ENCODE results near the gene SNUPN.
A peak's percentile ranks its signal among the peaks of the same experiment; 100 is the strongest.
"Not testable (repeated sequence)": the region's sequence is repeated elsewhere in the genome, so short reads cannot be mapped to it uniquely, and the experiment has no call there.

SNUPN gene

GRCh38 chr15:75653347-75653913, 27.9 kb upstream of the SNUPN start:
- no peak for DNase-seq

GRCh38 chr15:75651810-75652543, 26.5 kb upstream of the SNUPN start:
- no peak for DNase-seq

GRCh38 chr15:75650908-75651809, 25.6 kb upstream of the SNUPN start:
- no peak for DNase-seq

GRCh38 chr15:75649848-75650247, 24.3 kb upstream of the SNUPN start:
- DNase-seq: no peak

- no peak for DNase-seq
These were observed 23.7 kb upstream of the SNUPN start for GRCh38 chr15:75649045-75649761.

- DNase-seq: no peak
These were observed 22.9 kb upstream of the SNUPN start for GRCh38 chr15:75648156-75649000.

DNA sequence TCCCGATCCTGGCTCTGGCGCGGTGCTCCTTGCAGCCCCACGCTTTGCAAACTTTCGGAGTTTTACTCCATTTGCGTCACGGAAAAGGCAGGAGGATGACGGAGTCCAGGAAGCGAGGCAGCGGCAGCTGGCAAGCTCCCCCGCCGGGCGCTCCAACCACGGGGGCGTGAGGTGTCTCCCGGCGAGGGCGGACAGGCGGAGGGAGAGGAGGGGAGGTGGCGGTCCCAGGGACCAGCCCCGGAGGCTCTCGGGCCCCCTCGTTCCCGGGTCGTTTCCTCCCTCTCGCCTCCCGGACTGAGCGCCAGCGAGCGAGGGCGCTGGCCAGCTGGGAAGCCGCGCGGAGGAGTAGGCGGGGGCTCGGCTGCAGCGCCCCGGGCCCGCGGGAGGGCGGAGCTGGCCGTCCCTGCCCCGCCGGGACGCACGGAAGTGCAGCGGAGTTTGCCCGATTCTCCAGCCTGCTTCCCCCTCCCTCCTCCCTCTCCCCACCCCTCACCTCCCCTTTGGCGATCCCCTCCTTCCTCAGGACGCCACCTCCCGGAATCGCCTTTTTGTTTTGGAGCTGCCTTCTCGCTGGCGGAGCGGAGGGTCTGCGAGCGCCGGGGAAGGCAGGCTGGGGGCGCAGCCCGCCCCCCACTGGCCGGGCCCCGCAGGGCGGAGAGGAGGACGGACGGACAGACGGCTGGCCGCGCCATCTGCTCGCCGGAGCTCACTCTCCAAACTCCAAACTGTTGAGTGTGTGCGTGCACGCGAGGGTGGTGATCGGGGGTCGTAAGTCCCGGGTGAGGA, 22.0 kb upstream of the SNUPN start, which contains the start of gene SNX33:
SNX33 (plus strand) TSS at position 543 of the 786 bp plus-strand sequence. CDS start 1,191 bp downstream, outside the sequence.
- DNase-seq: peak; percentile 46 to 62

DNA sequence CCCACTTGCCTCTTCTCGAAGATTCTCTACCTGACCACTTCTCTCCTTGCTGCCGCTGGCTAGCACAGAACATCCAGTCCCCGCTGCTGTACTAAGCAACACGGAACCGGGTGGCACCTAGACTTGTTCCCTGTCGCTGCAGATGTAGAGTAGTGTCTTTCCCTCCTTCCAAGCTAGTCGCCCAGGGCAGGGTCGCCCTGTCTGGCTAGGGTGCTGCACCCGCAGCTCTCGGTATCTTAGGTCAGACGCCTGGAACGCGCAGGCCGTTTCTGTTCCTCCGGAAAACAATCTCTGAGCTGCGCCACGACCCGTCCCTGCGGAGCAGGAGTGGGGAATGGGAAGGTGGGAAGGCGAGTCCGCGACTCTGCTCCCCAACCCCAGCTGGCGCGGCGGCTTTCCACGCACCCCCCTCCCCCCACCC, 21.4 kb upstream of the SNUPN start:
- no peak for DNase-seq

DNA sequence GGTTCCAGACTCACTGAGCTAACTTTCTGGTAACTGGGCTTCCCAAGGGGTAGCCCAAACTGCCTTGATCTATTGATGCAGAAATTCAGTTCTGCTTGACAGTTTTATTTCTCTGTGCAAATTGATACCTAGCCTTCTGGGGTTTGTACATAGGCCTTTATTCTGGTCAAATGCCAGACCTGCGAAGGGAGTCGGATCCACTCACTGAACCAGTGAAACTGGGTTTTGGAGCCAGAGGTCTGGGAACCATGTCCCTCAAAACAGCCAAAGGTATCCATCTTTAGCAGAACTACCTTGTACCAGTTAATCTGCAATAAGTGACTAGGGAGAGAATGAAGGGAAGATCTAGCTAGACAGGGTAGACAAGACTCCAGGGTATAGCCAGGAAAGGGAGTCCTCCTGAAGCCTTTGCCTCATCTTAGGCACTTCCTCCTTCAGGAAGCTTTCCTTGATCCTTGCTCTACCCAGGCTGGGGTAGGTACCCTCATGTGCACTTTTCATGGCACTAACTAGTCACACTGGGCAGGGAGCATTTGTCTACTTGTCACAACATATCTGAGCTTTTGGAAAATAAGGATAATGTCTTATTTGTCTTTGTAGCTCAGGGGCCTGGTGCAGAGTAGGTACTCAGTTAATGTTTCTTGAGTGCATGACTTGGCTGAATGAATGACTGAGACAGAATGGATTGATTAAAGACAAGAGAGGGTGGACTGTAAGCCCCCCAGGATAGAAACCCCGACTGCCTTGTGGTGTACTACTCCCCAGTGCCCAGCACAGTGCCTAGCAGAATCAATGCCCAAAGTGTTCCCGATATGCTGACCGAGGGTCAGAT, 20.8 kb upstream of the SNUPN start:
- no peak for DNase-seq

- DNase-seq: no peak
These were observed 18.9 kb upstream of the SNUPN start for GRCh38 chr15:75644376-75644775.

GRCh38 chr15:75641603-75642002, 16.1 kb upstream of the SNUPN start:
- DNase-seq: no peak

GRCh38 chr15:75641179-75641503, 15.6 kb upstream of the SNUPN start:
- DNase-seq: no peak

GRCh38 chr15:75640483-75641178, 15.1 kb upstream of the SNUPN start:
- DNase-seq: peak; percentile 41 to 42

- peak; percentile 90 for DNase-seq
These were observed 14.4 kb upstream of the SNUPN start, which contains the start of gene IMP3 for GRCh38 chr15:75639709-75640482. Gene IMP3 (minus strand): TSS chr15:75640224. CDS start chr15:75640168, 56 bp downstream.

- DNase-seq: no peak
These were observed 13.7 kb upstream of the SNUPN start for GRCh38 chr15:75639191-75639708.

GRCh38 chr15:75637245-75638009, 11.9 kb upstream of the SNUPN start:
- no peak for DNase-seq

- DNase-seq: no peak
These were observed 10.5 kb upstream of the SNUPN start for GRCh38 chr15:75636026-75636425.

DNA sequence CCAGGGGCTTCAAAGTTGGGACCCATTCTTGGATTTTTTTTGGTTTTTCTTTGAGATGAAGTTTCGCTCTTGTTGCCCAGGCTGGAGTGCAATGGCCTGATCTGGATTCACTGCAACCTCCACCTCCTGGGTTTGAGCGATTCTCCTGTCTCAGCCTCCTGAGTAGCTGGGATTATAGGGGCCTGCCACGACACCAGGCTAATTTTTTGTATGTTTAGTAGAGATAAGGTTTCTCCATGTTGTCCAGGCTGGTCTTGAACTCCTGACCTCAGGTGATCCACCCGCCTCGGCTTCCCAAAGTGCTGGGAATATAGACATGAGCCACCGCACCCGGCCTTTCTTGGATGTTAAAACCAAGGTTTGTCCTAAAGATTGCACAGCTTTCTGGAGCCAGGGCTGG, 8.4 kb upstream of the SNUPN start:
- not testable (repeated sequence) for DNase-seq
